Nephron progenitor cell (in vitro differentiated cells): Measurements from ENCODE around the gene WDTC1.

Source experiments
- DNase-seq: peaks from one replicate; pipeline ENCODE4 v3.0.0; 2021
- H3K27ac Mint-ChIP-seq: 2 replicates; pipeline ENCODE4 v1.8.0; 2021; ENCODE audit warnings: mild to moderate bottlenecking, moderate library complexity, mixed read lengths
- H3K27me3 Mint-ChIP-seq: 2 replicates; pipeline ENCODE4 v1.8.0; 2021; ENCODE audit warnings: mild to moderate bottlenecking, low read depth, mixed read lengths; ENCODE audit not compliant: poor library complexity
- H3K36me3 Mint-ChIP-seq: 2 replicates; pipeline ENCODE4 v1.8.0; 2021; ENCODE audit warnings: low read depth, mixed read lengths
- H3K4me1 Mint-ChIP-seq: 2 replicates; pipeline ENCODE4 v1.8.0; 2021; ENCODE audit warnings: mixed read lengths
- H3K4me3 Mint-ChIP-seq: 2 replicates; pipeline ENCODE4 v1.8.0; 2021; ENCODE audit warnings: mild to moderate bottlenecking, moderate library complexity, mixed read lengths
- H3K9me3 Mint-ChIP-seq: 2 replicates; pipeline ENCODE4 v1.8.0; 2021; ENCODE audit warnings: mild to moderate bottlenecking, moderate library complexity, mixed read lengths
- CTCF ChIP-seq: fragments of 200-600 bp; sonication (generic); IDR thresholded peaks from 2 replicates; pipeline ENCODE4 v1.5.0; 2021; ENCODE audit warnings: antibody characterized with exemption

Gene WDTC1

GRCh38 chr1:27331426-27331825 is 97.0 kb downstream of the WDTC1 start:
- H3K4me1 Mint-ChIP-seq, result peaks cover 6% of the 10 kb centered on the region
- peaks cover 37% of the 10 kb centered on the region for H3K36me3 Mint-ChIP-seq
- no peak overlapping the region for H3K4me3 Mint-ChIP-seq
- TF ChIP-seq CTCF, result no peak
- H3K9me3 Mint-ChIP-seq, result no peaks in the 10 kb centered on the region
- DNase-seq, result no peak
- no peak overlapping the region for H3K27ac Mint-ChIP-seq
- H3K27me3 Mint-ChIP-seq, result no peaks in the 10 kb centered on the region

- peaks cover 42% of the 10 kb centered on the region for H3K36me3 Mint-ChIP-seq
These were observed 97.5 kb downstream of the WDTC1 start for GRCh38 chr1:27331922-27332321.

GRCh38 chr1:27332536-27333281 is 98.3 kb downstream of the WDTC1 start:
- Mint-ChIP-seq H3K27me3 (no peaks in the 10 kb centered on the region), H3K27ac (no peak overlapping the region), H3K9me3 (no peaks in the 10 kb centered on the region), H3K4me1 (peaks cover 6% of the 10 kb centered on the region), H3K4me3 (no peak overlapping the region), H3K36me3 (peaks cover 44% of the 10 kb centered on the region)
- TF ChIP-seq CTCF, result peak; percentile 84
- DNase-seq, result peak; percentile 79

More at GRCh38 chr1:27331922-27332321, 97.5 kb downstream of the WDTC1 start:
- Mint-ChIP-seq H3K27me3 (no peaks in the 10 kb centered on the region), H3K4me1 (peaks cover 6% of the 10 kb centered on the region), H3K9me3 (no peaks in the 10 kb centered on the region), H3K4me3 (no peak overlapping the region), H3K27ac (peak overlapping the region; percentile 75)
- no peak for TF ChIP-seq CTCF
- no peak for DNase-seq

- TF ChIP-seq CTCF, result no peak
- Mint-ChIP-seq H3K4me1 (peaks cover 5% of the 10 kb centered on the region), H3K36me3 (peaks cover 39% of the 10 kb centered on the region), H3K4me3 (no peak overlapping the region), H3K27ac (no peak overlapping the region), H3K9me3 (no peaks in the 10 kb centered on the region), H3K27me3 (peaks cover 3% of the 10 kb centered on the region)
- DNase-seq, result no peak
These were observed 99.4 kb downstream of the WDTC1 start for GRCh38 chr1:27333717-27334279.

GRCh38 chr1:27335506-27336422 is 101.3 kb downstream of the WDTC1 start:
- Mint-ChIP-seq H3K27ac (peak overlapping the region; percentile 69), H3K4me1 (peaks cover 23% of the 10 kb centered on the region), H3K27me3 (peaks cover 3% of the 10 kb centered on the region), H3K36me3 (peaks cover 29% of the 10 kb centered on the region), H3K4me3 (no peak overlapping the region), H3K9me3 (no peaks in the 10 kb centered on the region)
- no peak for DNase-seq
- no peak for TF ChIP-seq CTCF
